ENCODE measurements around the gene RAB10.

The RAB10 gene

DNA sequence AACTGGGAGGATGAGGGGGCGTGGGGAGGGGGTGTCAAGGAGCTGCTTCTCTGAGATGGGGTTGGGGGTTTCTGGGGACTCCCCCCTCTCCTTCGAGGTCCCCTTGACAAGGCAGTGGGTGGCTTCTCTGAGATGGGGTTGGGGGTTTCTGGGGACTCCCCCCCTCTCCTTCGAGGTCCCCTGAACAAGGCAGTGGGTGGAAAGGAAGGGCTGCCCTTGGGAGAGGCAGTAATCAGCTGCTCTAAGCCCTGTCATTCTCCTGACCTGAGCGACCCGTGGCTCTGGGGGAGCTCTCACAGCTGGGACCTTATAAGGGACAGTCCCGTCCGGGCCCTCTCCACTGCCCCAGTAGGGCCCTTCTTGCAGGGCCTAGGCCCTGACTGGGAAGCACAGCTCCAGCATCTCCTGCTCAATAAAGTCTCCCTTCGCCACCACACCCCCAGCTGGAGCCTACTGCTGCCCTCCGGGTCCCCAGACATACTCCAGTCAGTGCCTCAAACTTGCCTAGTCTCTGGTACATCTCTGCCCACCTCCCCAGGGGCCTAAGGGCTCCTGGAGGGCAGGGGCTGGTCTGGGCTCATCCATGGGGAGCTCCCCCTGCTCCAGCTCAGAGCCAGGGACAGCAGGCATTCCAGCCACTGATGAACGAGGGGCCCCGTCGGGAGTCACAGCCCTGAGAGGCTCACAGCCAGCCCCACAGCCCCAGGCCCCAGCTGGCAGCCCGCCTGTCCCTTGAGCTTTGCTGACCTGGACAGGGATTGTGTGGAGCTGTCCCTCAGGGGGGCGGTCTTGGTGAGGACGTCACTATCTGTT lies 141.8 kb downstream of the RAB10 start:
- DNase-seq (ENCODE audit: low read depth in 2 of 2, low spot score in 1 of 2): no peak

DNA sequence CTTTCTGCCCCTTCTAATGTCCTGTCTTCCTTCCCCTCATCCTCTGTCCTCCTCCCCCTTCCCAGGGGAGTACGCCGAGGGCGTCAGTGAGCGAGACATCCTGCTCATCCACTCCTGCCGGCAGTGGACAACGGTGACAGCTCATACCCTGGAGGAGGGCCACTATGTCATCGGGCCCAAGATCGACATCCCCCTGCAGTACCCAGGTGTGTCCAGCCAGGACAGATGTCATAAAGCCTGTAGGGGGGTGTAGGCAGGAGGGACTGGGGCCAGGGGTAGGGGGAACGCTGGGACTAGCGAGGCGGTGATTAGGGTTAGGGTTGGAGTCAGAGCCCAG lies 142.4 kb downstream of the RAB10 start:
- DNase-seq (ENCODE audit: low read depth in 2 of 2, low spot score in 1 of 2): no peak

- DNase-seq (ENCODE audit: low read depth in 2 of 2, low spot score in 1 of 2): no peak
Measured at GRCh38 chr2:26177122-26177521, 143.2 kb downstream of the RAB10 start.

- no peak for DNase-seq (ENCODE audit: low read depth in 2 of 2, low spot score in 1 of 2)
Measured at GRCh38 chr2:26178246-26178645, 144.4 kb downstream of the RAB10 start.

- no peak for DNase-seq (ENCODE audit: low read depth in 2 of 2, low spot score in 1 of 2)
Measured at GRCh38 chr2:26178746-26179436, 145.0 kb downstream of the RAB10 start.

DNA sequence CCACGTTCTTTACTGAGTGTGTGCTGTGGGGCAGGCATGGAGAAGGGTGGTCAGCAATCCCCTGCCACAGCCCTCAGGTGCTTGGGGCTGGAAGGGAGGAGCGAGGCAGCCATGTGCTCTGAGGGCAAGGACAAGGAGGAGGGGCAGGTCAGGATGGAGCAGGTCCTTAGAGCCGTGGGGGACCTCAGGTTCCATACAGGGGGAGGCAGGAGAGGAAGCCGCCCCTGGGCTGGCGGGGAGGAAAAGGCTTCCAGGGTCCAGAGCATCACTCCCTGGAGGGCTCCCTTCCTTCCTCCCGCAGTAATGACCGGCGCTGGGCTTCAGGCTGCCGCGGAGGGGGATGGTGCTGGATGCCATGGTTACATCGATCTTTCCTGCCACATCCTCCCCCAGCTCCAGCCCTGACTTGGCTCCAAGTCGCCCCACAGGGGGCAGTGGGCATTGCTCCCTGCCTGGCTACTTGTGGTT lies 145.6 kb downstream of the RAB10 start:
- DNase-seq (ENCODE audit: low read depth in 2 of 2, low spot score in 1 of 2): no peak

- no peak for DNase-seq (ENCODE audit: low read depth in 2 of 2, low spot score in 1 of 2)
Measured at GRCh38 chr2:26182441-26182840, 148.6 kb downstream of the RAB10 start.

DNA sequence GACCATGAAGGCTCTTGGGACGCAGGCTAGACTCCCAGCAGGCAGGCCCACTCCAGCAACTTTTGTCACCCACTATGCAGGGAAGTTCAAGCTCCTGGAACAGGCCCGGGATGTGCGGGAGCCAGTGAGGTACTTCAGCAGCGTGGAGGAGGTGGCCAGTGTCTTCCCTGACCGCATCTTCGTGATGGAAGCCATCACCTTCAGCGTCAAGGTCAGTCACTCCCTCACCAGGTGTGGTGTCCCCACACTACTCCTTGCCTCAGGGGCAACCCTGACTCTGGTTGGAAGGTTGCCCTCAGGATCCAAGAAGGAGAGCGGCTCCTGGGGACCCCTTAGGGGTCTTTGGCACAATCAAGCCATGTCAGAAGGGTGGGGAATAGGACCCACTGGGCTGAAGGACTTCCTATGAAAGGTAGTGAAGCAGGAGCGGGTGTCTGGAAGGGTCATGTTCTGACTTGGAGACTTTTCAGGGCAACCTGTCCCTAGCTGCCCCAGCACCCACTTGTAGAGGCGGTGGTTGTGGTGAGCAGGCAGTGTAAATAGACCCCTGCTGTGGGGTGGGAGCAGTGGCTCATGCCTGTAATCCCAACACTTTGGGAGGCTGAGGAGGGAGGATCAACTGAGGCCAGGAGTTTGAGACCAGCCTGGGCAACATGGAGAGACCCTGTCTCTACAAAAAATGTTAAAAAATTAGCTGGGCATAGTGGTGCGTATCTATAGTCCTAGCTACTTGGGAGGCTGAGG lies 149.2 kb downstream of the RAB10 start:
- no peak for DNase-seq (ENCODE audit: low read depth in 2 of 2, low spot score in 1 of 2)

GRCh38 chr2:26184121-26184520 lies 150.2 kb downstream of the RAB10 start:
- no peak for DNase-seq (ENCODE audit: low read depth in 2 of 2, low spot score in 1 of 2)

DNA sequence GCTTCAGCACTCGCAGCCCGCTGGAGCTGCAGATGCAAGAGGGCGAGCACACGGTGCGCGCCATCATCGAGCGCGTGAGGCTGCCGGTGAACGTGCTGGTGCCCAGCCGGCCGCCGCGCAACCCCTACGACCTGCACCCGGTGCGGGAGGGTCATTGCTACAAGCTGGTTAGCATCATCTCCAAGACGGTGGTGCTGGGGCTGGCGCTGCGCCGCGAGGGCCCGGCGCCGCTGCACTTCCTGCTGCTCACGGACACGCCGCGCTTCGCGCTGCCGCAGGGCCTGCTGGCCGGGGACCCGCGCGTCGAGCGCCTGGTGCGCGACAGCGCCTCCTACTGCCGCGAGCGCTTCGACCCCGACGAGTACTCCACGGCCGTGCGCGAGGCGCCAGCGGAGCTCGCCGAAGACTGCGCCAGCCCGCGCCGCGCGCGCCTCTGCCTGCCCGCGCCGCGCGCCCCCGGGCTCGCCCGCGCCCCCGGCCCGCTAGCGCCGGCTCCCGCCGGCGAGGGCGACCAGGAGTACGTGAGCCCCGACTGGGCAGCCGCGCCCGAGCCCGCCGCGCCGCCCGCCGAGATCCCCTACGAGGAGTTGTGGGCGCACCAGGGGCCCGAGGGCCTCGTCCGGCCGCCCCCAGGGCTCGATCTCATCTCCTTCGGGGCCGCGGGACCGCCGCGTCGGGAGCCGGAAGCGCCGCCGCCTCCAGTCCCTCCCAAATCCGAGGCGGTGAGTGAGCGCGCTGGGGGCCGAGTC lies 150.8 kb downstream of the RAB10 start:
- peak; percentile 70 to 71 for DNase-seq (ENCODE audit: low read depth in 2 of 2, low spot score in 1 of 2)

DNA sequence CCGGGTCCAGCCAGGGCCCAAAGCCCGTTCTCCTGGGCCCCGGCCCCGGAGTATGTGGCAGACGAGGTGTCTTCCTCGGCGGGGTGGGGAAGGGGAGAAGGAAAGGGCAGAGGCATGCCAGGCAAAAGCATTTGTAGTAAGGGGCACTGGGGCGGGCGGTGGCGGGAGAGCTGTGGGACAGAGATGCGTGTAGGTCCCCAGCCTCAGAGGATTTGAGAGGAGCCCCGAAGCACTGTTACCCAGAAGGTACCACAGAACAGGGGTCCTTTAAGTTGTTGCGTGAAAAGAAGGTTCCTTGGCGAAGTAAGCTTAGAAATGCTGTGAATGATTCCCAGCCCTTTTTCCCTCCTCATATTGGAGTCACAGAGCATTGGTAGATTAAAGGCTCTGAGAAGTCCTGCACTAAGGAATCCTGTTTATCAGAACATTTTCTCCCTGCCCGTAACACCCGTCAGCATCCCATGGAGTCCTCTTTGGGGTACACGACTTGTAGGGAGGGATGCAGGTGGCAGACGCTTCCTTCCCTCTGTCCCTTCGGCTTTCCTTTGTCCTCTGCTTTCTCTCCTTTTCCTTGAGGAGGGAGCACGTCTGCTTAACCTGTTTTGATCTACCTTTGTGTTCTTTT lies 151.5 kb downstream of the RAB10 start:
- DNase-seq (ENCODE audit: low read depth in 2 of 2, low spot score in 1 of 2): no peak

DNA sequence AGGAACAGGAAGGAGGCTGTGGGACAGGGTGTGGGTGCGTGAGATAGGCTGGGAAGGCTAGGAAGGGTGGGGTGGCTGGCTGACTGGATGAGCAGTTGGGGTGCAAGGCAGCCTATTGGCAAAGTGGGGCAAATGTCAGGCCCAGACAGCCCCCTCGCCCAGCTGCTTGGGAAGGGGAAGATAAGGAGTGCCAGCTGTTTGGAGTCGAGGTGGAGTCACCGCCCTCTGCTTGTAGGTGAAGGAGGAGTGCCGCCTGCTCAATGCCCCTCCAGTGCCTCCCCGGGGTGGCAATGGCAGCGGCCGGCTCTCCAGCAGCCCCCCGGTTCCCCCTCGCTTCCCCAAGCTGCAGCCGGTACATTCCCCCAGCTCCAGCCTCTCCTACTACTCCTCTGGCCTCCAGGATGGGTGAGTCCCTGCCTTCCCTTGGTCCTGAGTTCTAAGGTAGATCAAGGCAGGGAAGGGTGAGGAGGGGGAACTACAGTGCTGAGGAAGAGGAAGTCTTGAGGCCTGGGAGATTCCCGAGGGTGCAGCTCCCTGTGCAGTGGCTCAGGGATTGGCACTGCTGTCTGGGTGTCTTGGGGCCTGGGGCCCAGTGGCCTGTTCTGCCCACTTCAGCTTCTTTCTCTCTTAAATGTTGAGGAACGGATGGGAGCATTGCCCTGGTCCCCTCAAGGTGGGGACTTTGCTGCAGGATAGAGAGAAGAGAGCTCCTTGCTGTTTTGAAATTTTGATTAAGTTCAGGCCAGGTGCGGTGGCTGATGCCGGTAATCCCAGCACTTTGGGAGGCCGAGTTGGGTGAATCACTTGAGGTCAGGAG lies 152.3 kb downstream of the RAB10 start:
- DNase-seq (ENCODE audit: low read depth in 2 of 2, low spot score in 1 of 2): no peak

Data from stimulated activated CD8-positive, alpha-beta memory T cell treated with anti-CD3 and anti-CD28 coated beads, Interleukin-4, amount 100 ng/mL, for 1 hour (primary cell).